SK-N-SH (cell line): ENCODE results near the gene IFT122.
"Not testable (repeated sequence)": the region's sequence is repeated elsewhere in the genome, so short reads cannot be mapped to it uniquely, and the experiment has no call there.

ENCODE experiments used
- CHD2 ChIP-seq: fragments of 150-350 bp; IDR thresholded peaks from 2 replicates; pipeline ENCODE4 v1.6.1; 2018; ENCODE audit warnings: low read length; ENCODE audit not compliant: partially characterized antibody
- RAD21 ChIP-seq: IDR thresholded peaks from 2 replicates; pipeline ENCODE4 v1.6.1; 2012; ENCODE audit warnings: mild to moderate bottlenecking, low read length
- TAF1 ChIP-seq: IDR thresholded peaks from 2 replicates; pipeline ENCODE4 v1.6.1; 2012; ENCODE audit warnings: low read depth, mild to moderate bottlenecking, low read length, moderate library complexity, borderline replicate concordance
- TF ChIP-seq, protein P1 (sequence below): fragments of 200-600 bp; sonication (generic); IDR thresholded peaks from 2 replicates; pipeline ENCODE4 v1.6.1; 2017; ENCODE audit warnings: antibody characterized with exemption, mild to moderate bottlenecking, moderate library complexity

DNA sequence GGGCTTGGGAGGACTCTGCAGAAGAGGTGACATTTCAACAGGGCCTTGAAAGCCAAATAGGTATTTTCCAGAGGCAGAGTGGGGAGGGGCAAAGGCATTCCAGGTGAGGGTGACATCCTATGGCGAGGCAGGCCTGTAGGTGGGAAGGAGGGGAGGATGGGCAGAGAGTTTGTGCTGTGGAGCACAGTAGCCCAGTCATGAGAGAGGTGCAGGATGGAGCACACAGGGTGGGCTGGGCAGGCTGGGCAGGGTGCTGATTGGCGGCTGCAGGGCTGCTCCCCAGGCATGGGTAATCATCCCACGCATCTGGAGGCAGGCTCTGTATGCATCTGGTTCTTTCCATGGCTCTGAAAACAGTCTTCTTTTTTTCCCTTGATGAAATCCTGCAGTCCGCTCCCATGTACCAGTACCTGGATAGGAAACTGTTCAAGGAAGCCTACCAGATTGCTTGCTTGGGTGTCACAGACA lies 47.9 kb downstream of the IFT122 start:
- not testable (repeated sequence) for TF ChIP-seq RAD21, CHD2, TAF1
- TF ChIP-seq, protein P1, sequence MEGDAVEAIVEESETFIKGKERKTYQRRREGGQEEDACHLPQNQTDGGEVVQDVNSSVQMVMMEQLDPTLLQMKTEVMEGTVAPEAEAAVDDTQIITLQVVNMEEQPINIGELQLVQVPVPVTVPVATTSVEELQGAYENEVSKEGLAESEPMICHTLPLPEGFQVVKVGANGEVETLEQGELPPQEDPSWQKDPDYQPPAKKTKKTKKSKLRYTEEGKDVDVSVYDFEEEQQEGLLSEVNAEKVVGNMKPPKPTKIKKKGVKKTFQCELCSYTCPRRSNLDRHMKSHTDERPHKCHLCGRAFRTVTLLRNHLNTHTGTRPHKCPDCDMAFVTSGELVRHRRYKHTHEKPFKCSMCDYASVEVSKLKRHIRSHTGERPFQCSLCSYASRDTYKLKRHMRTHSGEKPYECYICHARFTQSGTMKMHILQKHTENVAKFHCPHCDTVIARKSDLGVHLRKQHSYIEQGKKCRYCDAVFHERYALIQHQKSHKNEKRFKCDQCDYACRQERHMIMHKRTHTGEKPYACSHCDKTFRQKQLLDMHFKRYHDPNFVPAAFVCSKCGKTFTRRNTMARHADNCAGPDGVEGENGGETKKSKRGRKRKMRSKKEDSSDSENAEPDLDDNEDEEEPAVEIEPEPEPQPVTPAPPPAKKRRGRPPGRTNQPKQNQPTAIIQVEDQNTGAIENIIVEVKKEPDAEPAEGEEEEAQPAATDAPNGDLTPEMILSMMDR, result not testable (repeated sequence)
